Measurements from ENCODE around the gene ASTN2.

- TF ChIP-seq CTCF (IDR thresholded peaks at IDR 0.05) = no peak
- TF ChIP-seq POLR2A (IDR thresholded peaks at IDR 0.05) = no peak
Measured at GRCh38 chr9:116663581-116663980, 751.3 kb downstream of the ASTN2 start.

Data from prostate gland (tissue), 2 donors.